Muscle layer of colon (tissue), 2 donors: ENCODE results near the gene SLC2A5.

Source experiments
- H3K27ac ChIP-seq: one replicate; pipeline ENCODE4 v1.7.0; 2013; ENCODE audit warnings: low read depth, mild to moderate bottlenecking, low read length, moderate library complexity
- H3K27me3 ChIP-seq, 2 donors: one replicate each; pipeline ENCODE4 v1.7.0; 2013; ENCODE audit warnings: low read length in 2 of 2, mild to moderate bottlenecking in 2 of 2; ENCODE audit not compliant: insufficient read depth in 2 of 2, control insufficient read depth in 1 of 2
- H3K36me3 ChIP-seq: one replicate; pipeline ENCODE4 v1.7.0; 2013; ENCODE audit warnings: mild to moderate bottlenecking, low read length; ENCODE audit not compliant: insufficient read depth
- H3K4me1 ChIP-seq: one replicate; pipeline ENCODE4 v1.7.0; 2013; ENCODE audit warnings: mild to moderate bottlenecking, low read length; ENCODE audit not compliant: insufficient read depth
- H3K4me3 ChIP-seq, 2 donors: one replicate each; pipeline ENCODE4 v1.7.0; 2013; ENCODE audit warnings: low read length in 2 of 2, low read depth in 1 of 2, mild to moderate bottlenecking in 1 of 2, moderate library complexity in 1 of 2
- H3K9ac ChIP-seq: one replicate; pipeline ENCODE4 v1.7.0; 2013; ENCODE audit warnings: low read length
- H3K9me3 ChIP-seq: one replicate; pipeline ENCODE4 v1.7.0; 2013; ENCODE audit warnings: mild to moderate bottlenecking, low read length
- donor health status: abdominal sarcoma.
- donor health status: Adenocarcinoma of cecum.

Gene SLC2A5, protein sequence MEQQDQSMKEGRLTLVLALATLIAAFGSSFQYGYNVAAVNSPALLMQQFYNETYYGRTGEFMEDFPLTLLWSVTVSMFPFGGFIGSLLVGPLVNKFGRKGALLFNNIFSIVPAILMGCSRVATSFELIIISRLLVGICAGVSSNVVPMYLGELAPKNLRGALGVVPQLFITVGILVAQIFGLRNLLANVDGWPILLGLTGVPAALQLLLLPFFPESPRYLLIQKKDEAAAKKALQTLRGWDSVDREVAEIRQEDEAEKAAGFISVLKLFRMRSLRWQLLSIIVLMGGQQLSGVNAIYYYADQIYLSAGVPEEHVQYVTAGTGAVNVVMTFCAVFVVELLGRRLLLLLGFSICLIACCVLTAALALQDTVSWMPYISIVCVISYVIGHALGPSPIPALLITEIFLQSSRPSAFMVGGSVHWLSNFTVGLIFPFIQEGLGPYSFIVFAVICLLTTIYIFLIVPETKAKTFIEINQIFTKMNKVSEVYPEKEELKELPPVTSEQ

GRCh38 chr1:9069326-9070100 is at the start of gene SLC2A5:
SLC2A5 (minus strand) TSS chr1:9069635; CDS start chr1:9069536, 99 bp downstream.
- Histone ChIP-seq H3K9ac (no peak within 1 kb of the TSS), H3K4me3 (peak within 1 kb of the TSS; percentile 12 to 38), H3K4me1 (peaks cover 41% of the 10 kb centered on the region), H3K9me3 (no peaks in the 10 kb centered on the region), H3K27me3 (no peaks in the 10 kb centered on the region), H3K36me3 (no peaks in the 10 kb centered on the region), H3K27ac (peak within 1 kb of the TSS; percentile 58)

DNA sequence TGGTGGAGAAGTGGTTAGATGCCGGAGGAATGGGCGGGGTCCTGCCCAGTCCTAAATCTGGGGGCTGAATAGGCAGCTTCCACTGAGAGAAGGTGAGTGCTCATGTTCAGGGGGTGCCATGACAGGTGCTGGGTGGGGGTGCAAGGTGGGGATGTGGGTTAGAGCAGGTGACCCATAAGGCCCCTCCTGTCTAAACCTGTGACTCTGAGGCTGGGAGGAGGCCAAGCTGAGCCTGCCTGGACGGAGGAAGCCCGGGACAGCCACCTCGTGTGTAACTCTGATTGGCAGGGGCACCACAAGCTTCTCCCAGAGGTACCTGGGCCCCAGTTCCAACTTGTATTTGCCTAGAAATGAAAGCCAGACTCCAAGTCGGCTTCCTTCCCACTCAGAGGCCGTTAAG is 48.8 kb upstream of the SLC2A5 start:
- Histone ChIP-seq H3K9me3 (no peaks in the 10 kb centered on the region), H3K4me1 (no peaks in the 10 kb centered on the region), H3K27ac (no peak overlapping the region), H3K9ac (no peak overlapping the region), H3K27me3 (no peaks in the 10 kb centered on the region), H3K4me3 (no peak overlapping the region), H3K36me3 (no peaks in the 10 kb centered on the region)

DNA sequence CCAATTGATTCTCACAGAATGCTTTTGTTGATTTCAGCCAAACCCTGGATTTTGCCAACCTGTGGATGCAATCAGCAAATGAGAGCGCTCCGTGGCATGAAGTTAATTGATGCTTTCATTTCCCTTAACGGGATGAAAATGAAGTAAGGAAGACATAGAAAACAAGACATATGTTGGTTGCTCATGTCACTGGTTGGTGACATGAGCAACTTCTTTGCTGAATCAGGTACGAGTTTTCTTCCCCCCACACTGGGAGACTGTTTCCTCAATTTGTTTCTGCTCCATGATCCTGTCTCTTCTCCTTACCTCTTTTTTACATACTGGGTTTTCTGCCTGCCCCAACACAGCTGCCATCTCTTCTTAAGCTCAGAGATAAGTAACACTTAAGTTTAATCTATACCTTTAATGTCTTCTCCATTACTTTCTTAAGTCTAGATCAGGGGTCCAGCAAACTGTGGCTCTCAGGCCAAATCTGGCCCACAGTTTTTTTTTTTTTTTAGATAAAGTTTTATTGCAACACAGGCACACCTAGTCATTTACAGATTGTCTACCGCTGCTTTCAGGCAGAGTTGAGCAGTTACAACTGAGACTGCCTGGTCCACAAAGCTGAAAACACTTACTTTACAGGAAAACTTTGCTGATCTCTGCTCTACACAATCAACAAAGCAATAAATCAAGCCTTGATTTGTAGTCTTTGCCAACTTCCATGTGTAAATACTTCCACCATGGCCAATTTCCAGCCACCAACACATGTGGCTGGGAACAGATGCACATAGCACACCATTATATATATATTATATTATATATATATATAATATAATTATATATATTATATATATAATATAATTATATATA is 46.1 kb upstream of the SLC2A5 start:
- no peaks in the 10 kb centered on the region for H3K36me3 ChIP-seq
- H3K9me3 ChIP-seq, result no peaks in the 10 kb centered on the region
- H3K4me3 ChIP-seq, result no peak overlapping the region
- H3K27me3 ChIP-seq, result no peaks in the 10 kb centered on the region
- H3K27ac ChIP-seq, result no peak overlapping the region
- no peak overlapping the region for H3K9ac ChIP-seq
- H3K4me1 ChIP-seq, result no peaks in the 10 kb centered on the region

GRCh38 chr1:9112961-9113880 is 43.8 kb upstream of the SLC2A5 start:
- H3K27me3 ChIP-seq, result no peaks in the 10 kb centered on the region
- H3K36me3 ChIP-seq, result no peaks in the 10 kb centered on the region
- H3K4me3 ChIP-seq, result no peak overlapping the region
- no peaks in the 10 kb centered on the region for H3K4me1 ChIP-seq
- no peaks in the 10 kb centered on the region for H3K9me3 ChIP-seq
- no peak overlapping the region for H3K9ac ChIP-seq
- H3K27ac ChIP-seq, result no peak overlapping the region

DNA sequence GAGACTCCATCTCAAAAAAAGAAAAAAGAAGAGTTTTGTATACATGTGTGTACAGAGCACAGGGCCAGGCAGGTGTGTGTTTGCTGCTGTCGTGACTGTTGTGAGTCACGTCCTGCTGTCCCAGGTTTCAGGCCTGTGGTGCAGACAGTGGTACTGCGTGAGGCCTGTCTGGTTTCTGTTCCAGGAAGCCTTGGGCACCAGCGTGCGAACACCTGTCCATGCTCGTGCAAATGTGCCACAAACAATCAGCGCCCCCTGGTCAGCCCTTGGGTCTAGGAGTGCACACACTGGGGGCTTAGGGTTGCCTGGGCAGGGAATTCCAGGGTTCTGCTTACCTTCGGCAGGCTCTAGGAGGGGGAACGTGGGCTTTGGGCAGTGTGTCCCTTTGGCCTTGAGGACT is 42.5 kb upstream of the SLC2A5 start:
- no peaks in the 10 kb centered on the region for H3K9me3 ChIP-seq
- H3K27me3 ChIP-seq, result no peaks in the 10 kb centered on the region
- no peaks in the 10 kb centered on the region for H3K36me3 ChIP-seq
- H3K4me1 ChIP-seq, result no peaks in the 10 kb centered on the region
- H3K9ac ChIP-seq, result no peak overlapping the region
- H3K27ac ChIP-seq, result no peak overlapping the region
- no peak overlapping the region for H3K4me3 ChIP-seq

DNA sequence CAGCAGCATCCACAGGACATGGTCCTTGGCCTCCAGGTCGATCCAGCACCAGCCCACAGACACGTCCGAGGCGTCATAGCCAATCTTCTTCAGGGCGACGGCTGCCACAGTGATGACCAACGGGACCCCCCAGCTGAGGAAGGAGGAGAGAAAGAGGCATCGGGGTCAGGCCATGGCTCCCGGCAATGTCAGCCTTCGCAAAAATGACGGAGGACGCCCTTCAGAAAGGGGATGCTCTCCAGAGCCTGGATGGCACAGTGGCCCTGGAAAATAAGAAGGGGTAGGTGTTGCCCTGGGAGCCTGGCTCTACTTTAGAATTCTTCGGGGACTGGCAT is 41.9 kb upstream of the SLC2A5 start:
- no peak overlapping the region for H3K9ac ChIP-seq
- H3K9me3 ChIP-seq, result no peaks in the 10 kb centered on the region
- H3K27ac ChIP-seq, result no peak overlapping the region
- H3K4me3 ChIP-seq, result no peak overlapping the region
- H3K36me3 ChIP-seq, result no peaks in the 10 kb centered on the region
- no peaks in the 10 kb centered on the region for H3K4me1 ChIP-seq
- H3K27me3 ChIP-seq, result no peaks in the 10 kb centered on the region

DNA sequence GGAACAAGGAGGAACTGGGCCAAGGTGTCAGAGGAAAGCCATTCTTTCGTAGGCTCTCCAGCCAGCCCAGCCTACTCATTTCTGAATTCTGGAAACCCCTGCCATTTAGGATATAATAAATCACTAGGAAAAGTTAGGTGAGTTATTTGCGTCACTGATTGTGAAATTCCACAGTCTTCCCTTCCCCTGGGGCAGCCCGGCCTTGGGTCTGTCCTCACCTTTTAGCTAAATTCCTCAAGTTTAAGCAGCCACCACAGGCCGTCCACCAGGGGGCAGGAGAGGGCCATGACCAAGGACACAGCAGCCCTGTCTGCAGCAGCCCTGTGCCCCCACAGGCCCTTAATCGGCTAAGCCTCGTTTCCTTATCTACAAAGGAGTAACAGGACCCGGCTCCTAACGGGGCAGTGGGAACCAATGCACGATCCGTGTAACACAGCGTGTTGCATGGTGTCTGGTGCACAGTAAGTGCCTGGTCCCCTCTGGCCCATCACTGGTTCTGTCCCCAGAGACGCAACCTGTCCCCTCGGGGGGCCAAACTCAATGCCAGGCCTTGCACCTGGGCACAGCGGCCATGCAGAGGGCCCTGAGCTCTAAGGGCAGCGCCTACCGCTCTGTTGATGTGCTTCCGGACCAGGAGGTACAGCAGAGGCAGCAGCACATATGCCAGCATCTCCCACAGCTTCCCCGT is 41.4 kb upstream of the SLC2A5 start:
- no peak overlapping the region for H3K9ac ChIP-seq
- H3K36me3 ChIP-seq, result no peaks in the 10 kb centered on the region
- H3K27ac ChIP-seq, result no peak overlapping the region

DNA sequence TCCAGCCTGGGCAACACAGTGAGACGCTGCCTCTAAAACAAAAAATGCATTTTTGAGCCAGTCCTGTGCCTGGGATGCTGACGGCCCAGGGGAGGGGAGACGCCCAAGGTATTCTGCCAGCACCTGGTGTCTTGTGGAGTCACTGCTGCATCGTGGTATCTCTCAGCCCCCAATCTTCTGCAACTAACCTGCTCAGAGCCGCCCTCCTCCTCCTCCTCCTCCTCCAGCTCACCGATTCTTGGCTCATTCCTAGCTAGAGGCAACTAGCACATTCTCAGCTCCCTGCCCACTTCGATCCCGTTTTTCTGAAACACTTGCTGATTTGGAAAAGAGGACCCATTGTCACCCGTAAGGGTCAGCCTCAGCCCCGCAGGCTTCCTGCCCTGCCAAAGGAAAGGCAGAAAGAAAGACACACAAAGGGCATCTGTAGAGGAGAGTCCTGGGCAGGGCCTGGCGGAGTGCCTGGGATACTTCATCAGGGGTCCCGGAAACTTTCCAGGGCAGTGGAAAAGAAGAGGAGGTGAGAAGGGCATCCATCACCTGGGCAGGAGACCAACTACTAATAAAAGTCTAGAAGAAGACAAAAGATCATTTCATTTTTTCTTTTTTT is 38.7 kb upstream of the SLC2A5 start:
- Histone ChIP-seq H3K4me1 (no peaks in the 10 kb centered on the region), H3K36me3 (peaks cover 9% of the 10 kb centered on the region), H3K4me3 (no peak overlapping the region), H3K27me3 (no peaks in the 10 kb centered on the region), H3K9ac (no peak overlapping the region), H3K27ac (no peak overlapping the region), H3K9me3 (no peaks in the 10 kb centered on the region)

More for the DNA sequence above, 41.4 kb upstream of the SLC2A5 start:
- no peak overlapping the region for H3K4me3 ChIP-seq
- no peaks in the 10 kb centered on the region for H3K27me3 ChIP-seq
- no peaks in the 10 kb centered on the region for H3K4me1 ChIP-seq
- no peaks in the 10 kb centered on the region for H3K9me3 ChIP-seq

DNA sequence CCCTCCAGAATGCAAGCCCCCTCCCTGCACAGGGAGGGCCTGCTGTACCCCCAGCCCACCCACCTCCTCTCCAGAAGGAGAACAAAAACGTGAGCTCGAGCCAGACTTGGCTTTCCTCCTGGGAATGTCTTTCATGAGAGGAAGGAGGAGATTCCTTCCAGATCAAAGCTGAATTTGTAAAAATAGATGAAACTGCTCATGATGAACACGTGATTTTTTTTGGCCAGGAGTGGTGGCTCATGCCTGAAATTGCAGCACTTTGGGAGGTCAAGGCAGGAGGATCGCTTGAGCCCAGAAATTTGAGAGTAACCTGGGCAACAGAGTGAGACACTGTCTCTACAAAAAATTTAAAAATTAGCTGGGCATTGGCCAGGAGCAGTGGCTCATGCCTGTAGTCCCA is 37.7 kb upstream of the SLC2A5 start:
- Histone ChIP-seq H3K9me3 (no peaks in the 10 kb centered on the region), H3K36me3 (peaks cover 15% of the 10 kb centered on the region), H3K27ac (no peak overlapping the region), H3K4me3 (no peak overlapping the region), H3K9ac (no peak overlapping the region), H3K4me1 (no peaks in the 10 kb centered on the region), H3K27me3 (no peaks in the 10 kb centered on the region)

GRCh38 chr1:9106286-9106685 is 36.9 kb upstream of the SLC2A5 start:
- H3K27me3 ChIP-seq, result no peaks in the 10 kb centered on the region
- H3K9ac ChIP-seq, result no peak overlapping the region
- no peak overlapping the region for H3K27ac ChIP-seq
- no peaks in the 10 kb centered on the region for H3K4me1 ChIP-seq
- no peak overlapping the region for H3K4me3 ChIP-seq
- H3K9me3 ChIP-seq, result no peaks in the 10 kb centered on the region
- H3K36me3 ChIP-seq, result peaks cover 15% of the 10 kb centered on the region
